Fibroblast of lung (primary cell): ENCODE measurements around the gene TUBGCP4.

Source experiments
- CTCF ChIP-seq, 2 donors: IDR thresholded peaks in 1 of 2; conservative IDR thresholded peaks in 1 of 2; 1 replicate in 1 of 2; 2 replicates in 1 of 2; pipeline ENCODE4 v1.5.1; 2011 to 2012; ENCODE audit warnings: low read length in 2 of 2, control low read depth in 1 of 2, inconsistent platforms in 1 of 2, low read depth in 1 of 2, mild to moderate bottlenecking in 1 of 2
- EZH2 ChIP-seq: IDR thresholded peaks from 2 replicates; pipeline ENCODE4 v1.5.1; 2012; ENCODE audit warnings: low read length, control low read depth, mild to moderate bottlenecking; ENCODE audit errors: missing control alignments

GRCh38 chr15:43433165-43433564 is 62.3 kb downstream of the TUBGCP4 start:
- TF ChIP-seq CTCF (conservative IDR thresholded peaks at IDR 0.05 in 1 of 2, IDR thresholded peaks at IDR 0.05 in 1 of 2; ENCODE audit: low read depth in 1 of 2, low read length in 2 of 2) (no peak), EZH2 (no peak)
